MM.1S (cell line): ENCODE measurements around the gene MUC3A.
"Not testable (repeated sequence)": the region's sequence is repeated elsewhere in the genome, so short reads cannot be mapped to it uniquely, and the experiment has no call there.

ENCODE experiments used
- DNase-seq: peaks from one replicate; pipeline ENCODE4 v3.0.0-alpha.2; 2015
- H2AFZ ChIP-seq: fragments of 300-600 bp; sonication (generic); 2 replicates; pipeline ENCODE4 v1.6.0; 2016; ENCODE audit warnings: antibody characterized with exemption, low read length
- H3F3A ChIP-seq: fragments of 300-600 bp; sonication (generic); 2 replicates; pipeline ENCODE4 v1.6.1; 2016; ENCODE audit warnings: mild to moderate bottlenecking, antibody characterized with exemption, low read length, moderate library complexity, mixed read lengths; ENCODE audit not compliant: insufficient read depth
- H3K27ac ChIP-seq: fragments of 300-600 bp; sonication (generic); 2 replicates; pipeline ENCODE4 v1.5.1; 2016; ENCODE audit warnings: mild to moderate bottlenecking, low read length
- H3K27me3 ChIP-seq: fragments of 300-600 bp; sonication (generic); replicated peaks from 2 replicates; pipeline ENCODE4 v1.6.0; 2016; ENCODE audit warnings: low read length; ENCODE audit not compliant: insufficient read depth
- H3K36me3 ChIP-seq: fragments of 300-600 bp; sonication (generic); replicated peaks from 2 replicates; pipeline ENCODE4 v1.6.1; 2016; ENCODE audit warnings: mild to moderate bottlenecking, low read length, mixed read lengths; ENCODE audit not compliant: insufficient read depth
- H3K4me1 ChIP-seq: fragments of 300-600 bp; sonication (generic); 2 replicates; pipeline ENCODE4 v1.6.1; 2016; ENCODE audit warnings: low read length, mixed read lengths
- H3K4me2 ChIP-seq: fragments of 300-600 bp; sonication (generic); 2 replicates; pipeline ENCODE4 v1.6.0; 2016; ENCODE audit warnings: low read depth, low read length
- H3K4me3 ChIP-seq: fragments of 300-600 bp; sonication (generic); 2 replicates; pipeline ENCODE4 v1.5.1; 2016; ENCODE audit warnings: low read length, mixed read lengths
- H3K79me2 ChIP-seq: fragments of 300-600 bp; sonication (generic); 2 replicates; pipeline ENCODE4 v1.6.1; 2016; ENCODE audit warnings: mixed run types, low read length, mixed read lengths
- H3K9ac ChIP-seq: fragments of 300-600 bp; sonication (generic); 2 replicates; pipeline ENCODE4 v1.6.1; 2016; ENCODE audit warnings: low read length, mixed read lengths
- H3K9me2 ChIP-seq: fragments of 300-600 bp; sonication (generic); replicated peaks from 2 replicates; pipeline ENCODE4 v1.6.1; 2016; ENCODE audit warnings: mild to moderate bottlenecking, low read length, mixed read lengths; ENCODE audit not compliant: insufficient read depth
- H3K9me3 ChIP-seq: fragments of 300-600 bp; sonication (generic); replicated peaks from 2 replicates; pipeline ENCODE4 v1.6.1; 2016; ENCODE audit warnings: mild to moderate bottlenecking, low read length, mixed read lengths; ENCODE audit not compliant: insufficient read depth
- H4K20me1 ChIP-seq: fragments of 300-600 bp; sonication (generic); 2 replicates; pipeline ENCODE4 v1.6.1; 2016; ENCODE audit warnings: mild to moderate bottlenecking, low read length, moderate library complexity, mixed read lengths; ENCODE audit not compliant: insufficient read depth
- EZH2 ChIP-seq: fragments of 300-600 bp; sonication (generic); optimal IDR thresholded peaks from 2 replicates; pipeline ENCODE3; 2017; ENCODE audit warnings: low read depth, mild to moderate bottlenecking, antibody characterized with exemption, low read length, mixed read lengths
- EZH2phosphoT487 ChIP-seq: fragments of 300-600 bp; sonication (generic); IDR thresholded peaks from 2 replicates; pipeline ENCODE4 v1.6.1; 2018; ENCODE audit warnings: antibody characterized with exemption, low read length
- TF ChIP-seq, protein P1 (sequence below): fragments of 300-600 bp; sonication (generic); IDR thresholded peaks from 2 replicates; pipeline ENCODE4 v1.5.1; 2016; ENCODE audit warnings: antibody characterized with exemption, low read length, mixed read lengths

Gene MUC3A

GRCh38 chr7:100921039-100921438, 28.3 kb upstream of the MUC3A start:
- DNase-seq: no peak
- no peak for TF ChIP-seq EZH2phosphoT487
- TF ChIP-seq, protein P1, sequence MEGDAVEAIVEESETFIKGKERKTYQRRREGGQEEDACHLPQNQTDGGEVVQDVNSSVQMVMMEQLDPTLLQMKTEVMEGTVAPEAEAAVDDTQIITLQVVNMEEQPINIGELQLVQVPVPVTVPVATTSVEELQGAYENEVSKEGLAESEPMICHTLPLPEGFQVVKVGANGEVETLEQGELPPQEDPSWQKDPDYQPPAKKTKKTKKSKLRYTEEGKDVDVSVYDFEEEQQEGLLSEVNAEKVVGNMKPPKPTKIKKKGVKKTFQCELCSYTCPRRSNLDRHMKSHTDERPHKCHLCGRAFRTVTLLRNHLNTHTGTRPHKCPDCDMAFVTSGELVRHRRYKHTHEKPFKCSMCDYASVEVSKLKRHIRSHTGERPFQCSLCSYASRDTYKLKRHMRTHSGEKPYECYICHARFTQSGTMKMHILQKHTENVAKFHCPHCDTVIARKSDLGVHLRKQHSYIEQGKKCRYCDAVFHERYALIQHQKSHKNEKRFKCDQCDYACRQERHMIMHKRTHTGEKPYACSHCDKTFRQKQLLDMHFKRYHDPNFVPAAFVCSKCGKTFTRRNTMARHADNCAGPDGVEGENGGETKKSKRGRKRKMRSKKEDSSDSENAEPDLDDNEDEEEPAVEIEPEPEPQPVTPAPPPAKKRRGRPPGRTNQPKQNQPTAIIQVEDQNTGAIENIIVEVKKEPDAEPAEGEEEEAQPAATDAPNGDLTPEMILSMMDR: no peak
- no peak for TF ChIP-seq EZH2
- Histone ChIP-seq H3F3A (no peaks in the 10 kb centered on the region), H3K9ac (no peak overlapping the region), H4K20me1 (no peaks in the 10 kb centered on the region), H3K9me2 (no peaks in the 10 kb centered on the region), H2AFZ (no peak overlapping the region), H3K27me3 (peaks cover 29% of the 10 kb centered on the region), H3K79me2 (no peaks in the 10 kb centered on the region), H3K4me3 (no peak overlapping the region), H3K36me3 (no peaks in the 10 kb centered on the region), H3K4me2 (no peak overlapping the region), H3K27ac (no peak overlapping the region), H3K4me1 (no peaks in the 10 kb centered on the region), H3K9me3 (no peaks in the 10 kb centered on the region)

- H3K79me2 ChIP-seq, H3K4me2 ChIP-seq, H3K9ac ChIP-seq, DNase-seq, H3K4me1 ChIP-seq, H3K4me3 ChIP-seq, H3F3A ChIP-seq, H4K20me1 ChIP-seq, H2AFZ ChIP-seq, H3K27ac ChIP-seq, H3K9me3 ChIP-seq, H3K9me2 ChIP-seq, H3K36me3 ChIP-seq: not testable (repeated sequence)
- peaks cover 30% of the 10 kb centered on the region for H3K27me3 ChIP-seq
Observed at GRCh38 chr7:100923616-100924015, 25.7 kb upstream of the MUC3A start.

- Histone ChIP-seq H4K20me1 (no peaks in the 10 kb centered on the region), H3K4me3 (no peak overlapping the region), H3K4me2 (no peak overlapping the region), H3K27ac (no peak overlapping the region), H2AFZ (no peak overlapping the region), H3K9ac (no peak overlapping the region), H3K36me3 (no peaks in the 10 kb centered on the region), H3K79me2 (no peaks in the 10 kb centered on the region), H3K27me3 (peaks cover 62% of the 10 kb centered on the region), H3K9me2 (no peaks in the 10 kb centered on the region), H3K9me3 (no peaks in the 10 kb centered on the region), H3K4me1 (no peaks in the 10 kb centered on the region), H3F3A (no peaks in the 10 kb centered on the region)
- DNase-seq: no peak
- TF ChIP-seq, protein P1: no peak
- TF ChIP-seq EZH2phosphoT487 (no peak), EZH2 (no peak)
Observed at GRCh38 chr7:100929808-100930174, 19.5 kb upstream of the MUC3A start.

DNA sequence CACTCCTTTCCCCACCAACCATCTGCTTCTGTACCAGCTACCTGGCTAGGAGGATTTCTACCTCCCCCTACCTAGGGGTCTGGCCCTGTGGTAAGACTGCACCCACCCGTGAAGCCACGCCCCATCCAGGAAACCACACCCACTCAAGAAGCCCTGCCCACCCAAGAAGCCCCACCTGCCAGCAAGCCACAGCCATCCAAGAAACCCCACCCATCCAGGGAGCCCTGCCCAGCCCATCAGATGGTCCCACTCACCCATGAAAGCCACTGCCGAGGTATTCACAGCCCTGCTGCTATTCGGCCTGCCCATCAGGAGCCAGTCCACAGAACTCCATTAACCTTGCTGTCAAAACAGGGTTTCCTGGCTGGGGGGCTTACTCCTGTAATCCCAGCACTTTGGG, 15.6 kb upstream of the MUC3A start:
- no peak overlapping the region for H3K4me3 ChIP-seq
- no peak overlapping the region for H2AFZ ChIP-seq
- no peak overlapping the region for H3K4me2 ChIP-seq
- H3K79me2 ChIP-seq: no peaks in the 10 kb centered on the region
- no peaks in the 10 kb centered on the region for H3K9me2 ChIP-seq
- DNase-seq: no peak
- H3K4me1 ChIP-seq: no peaks in the 10 kb centered on the region
- no peak overlapping the region for H3K9ac ChIP-seq
- TF ChIP-seq, protein P1: no peak
- TF ChIP-seq EZH2phosphoT487 (no peak), EZH2 (no peak)
- H3K9me3 ChIP-seq: no peaks in the 10 kb centered on the region
- peaks cover 83% of the 10 kb centered on the region for H3K27me3 ChIP-seq
- H3K27ac ChIP-seq: no peak overlapping the region
- H4K20me1 ChIP-seq: no peaks in the 10 kb centered on the region
- H3K36me3 ChIP-seq: no peaks in the 10 kb centered on the region
- no peaks in the 10 kb centered on the region for H3F3A ChIP-seq

DNA sequence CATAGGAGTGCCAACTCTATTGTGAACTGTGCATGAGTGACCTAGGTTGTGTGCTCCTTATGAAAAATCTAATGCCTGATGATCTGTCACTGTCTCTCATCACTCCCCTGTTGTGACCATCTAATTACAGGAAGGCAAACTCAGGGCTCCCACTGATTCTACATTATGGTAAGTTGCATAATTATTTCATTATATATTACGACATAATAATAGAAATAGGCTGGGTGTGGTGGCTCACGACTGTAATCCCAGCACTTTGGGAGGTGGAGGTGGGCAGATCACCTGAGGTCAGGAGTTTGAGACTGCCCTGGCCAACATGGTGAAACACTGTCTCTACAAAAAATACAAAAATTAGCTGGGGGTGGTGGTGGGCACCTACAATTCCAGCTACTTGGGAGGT, 14.0 kb upstream of the MUC3A start:
- DNase-seq, H3K36me3 ChIP-seq, H3K4me3 ChIP-seq, H3K9me2 ChIP-seq, H3K27ac ChIP-seq, H2AFZ ChIP-seq, H3K79me2 ChIP-seq, H3K4me2 ChIP-seq, H3K4me1 ChIP-seq, H4K20me1 ChIP-seq, H3K9me3 ChIP-seq, H3K9ac ChIP-seq, H3F3A ChIP-seq: not testable (repeated sequence)
- H3K27me3 ChIP-seq: peaks cover 74% of the 10 kb centered on the region

DNA sequence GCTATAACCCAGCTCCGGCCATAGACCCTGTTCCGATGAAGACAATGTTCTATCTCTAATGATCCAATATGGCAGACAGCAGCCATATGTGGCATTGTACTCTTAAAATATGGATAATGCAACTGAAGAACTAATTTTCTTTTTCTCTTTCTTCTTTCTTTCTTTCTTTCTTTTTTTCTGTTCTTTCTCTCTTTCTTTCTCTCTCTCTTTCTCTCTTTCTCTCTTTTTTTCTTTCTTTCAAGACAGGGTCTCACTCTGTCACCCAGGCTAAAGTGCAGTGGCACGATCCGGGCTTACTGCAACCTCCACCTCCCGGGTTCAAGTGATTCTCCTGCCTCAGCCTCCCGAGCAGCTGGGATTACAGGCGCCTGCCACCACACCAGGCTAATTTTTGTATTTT, 13.2 kb upstream of the MUC3A start:
- H3K27me3 ChIP-seq: peaks cover 66% of the 10 kb centered on the region
- H3K4me3 ChIP-seq, H3K36me3 ChIP-seq, H3F3A ChIP-seq, H4K20me1 ChIP-seq, H3K79me2 ChIP-seq, H3K9ac ChIP-seq, H3K9me3 ChIP-seq, DNase-seq, H3K27ac ChIP-seq, H3K4me1 ChIP-seq, H3K4me2 ChIP-seq, H3K9me2 ChIP-seq, H2AFZ ChIP-seq: not testable (repeated sequence)
